Trophoblast cell (in vitro differentiated cells and primary cell): ENCODE measurements around the gene TEN1.

Source experiments
- DNase-seq, 2 donors: peaks; one replicate each; pipeline ENCODE4 v3.0.0-alpha.2; 2016
- H2AFZ ChIP-seq: 2 replicates; pipeline ENCODE4 v1.6.1; 2013; ENCODE audit warnings: low read length, moderate library complexity, mild to moderate bottlenecking; ENCODE audit not compliant: insufficient read depth, poor library complexity
- H2AK5ac ChIP-seq: 2 replicates; pipeline ENCODE4 v1.6.1; 2013; ENCODE audit warnings: mild to moderate bottlenecking, low read length
- H2BK120ac ChIP-seq: 2 replicates; pipeline ENCODE4 v1.6.1; 2013; ENCODE audit warnings: low read length, mild to moderate bottlenecking, moderate library complexity; ENCODE audit not compliant: insufficient read depth, poor library complexity
- H2BK12ac ChIP-seq: 2 replicates; pipeline ENCODE4 v1.6.1; 2013; ENCODE audit warnings: mild to moderate bottlenecking, low read length, moderate library complexity
- H2BK5ac ChIP-seq: 2 replicates; pipeline ENCODE4 v1.6.1; 2013; ENCODE audit warnings: low read length, low read depth, moderate library complexity, mild to moderate bottlenecking; ENCODE audit not compliant: poor library complexity
- H3K14ac ChIP-seq: 2 replicates; pipeline ENCODE4 v1.6.1; 2013; ENCODE audit warnings: mild to moderate bottlenecking, low read length
- H3K18ac ChIP-seq: 2 replicates; pipeline ENCODE4 v1.6.1; 2013; ENCODE audit warnings: mild to moderate bottlenecking, low read length
- H3K23ac ChIP-seq: 2 replicates; pipeline ENCODE4 v1.6.1; 2013; ENCODE audit warnings: low read length
- H3K27ac ChIP-seq: 2 replicates; pipeline ENCODE4 v1.5.1; 2013; ENCODE audit warnings: low read depth, mild to moderate bottlenecking, inconsistent platforms, low read length, moderate library complexity
- H3K27me3 ChIP-seq: 2 replicates; pipeline ENCODE4 v1.6.1; 2013; ENCODE audit warnings: inconsistent platforms, mild to moderate bottlenecking, low read length, moderate library complexity; ENCODE audit not compliant: insufficient read depth
- H3K36me3 ChIP-seq, 2 experiments: 1 replicate in 1 of 2; 2 replicates in 1 of 2; pipeline ENCODE4 v1.6.1; 2013; ENCODE audit warnings: low read length in 2 of 2, mild to moderate bottlenecking in 2 of 2, moderate library complexity in 1 of 2; ENCODE audit not compliant: insufficient read depth in 2 of 2, control insufficient read depth in 1 of 2
- H3K4ac ChIP-seq: 2 replicates; pipeline ENCODE4 v1.6.1; 2013; ENCODE audit warnings: low read depth, mild to moderate bottlenecking, low read length, moderate library complexity
- H3K4me1 ChIP-seq, 2 experiments: 1 replicate in 1 of 2; 2 replicates in 1 of 2; pipeline ENCODE4 v1.6.1; 2013; ENCODE audit warnings: low read length in 2 of 2, mild to moderate bottlenecking in 2 of 2, moderate library complexity in 1 of 2; ENCODE audit not compliant: insufficient read depth in 2 of 2, control insufficient read depth in 1 of 2
- H3K4me2 ChIP-seq: 2 replicates; pipeline ENCODE4 v1.6.1; 2013; ENCODE audit warnings: inconsistent platforms, mild to moderate bottlenecking, low read length, moderate library complexity
- H3K4me3 ChIP-seq: 2 replicates; pipeline ENCODE4 v1.5.1; 2013; ENCODE audit warnings: mild to moderate bottlenecking, low read depth, low read length, inconsistent platforms
- H3K79me1 ChIP-seq: one replicate; pipeline ENCODE4 v1.6.1; 2013; ENCODE audit warnings: low read length
- H3K79me2 ChIP-seq: 2 replicates; pipeline ENCODE4 v1.6.1; 2013; ENCODE audit warnings: low read length, mild to moderate bottlenecking; ENCODE audit not compliant: control insufficient read depth, insufficient read depth, poor library complexity
- H3K9ac ChIP-seq: 2 replicates; pipeline ENCODE4 v1.6.1; 2013; ENCODE audit warnings: mild to moderate bottlenecking, low read length
- H3K9me3 ChIP-seq: 2 replicates; pipeline ENCODE4 v1.6.1; 2013; ENCODE audit warnings: low read depth, mild to moderate bottlenecking, control low read depth, inconsistent platforms, low read length; ENCODE audit not compliant: insufficient read depth
- H4K12ac ChIP-seq: 2 replicates; pipeline ENCODE4 v1.6.1; 2013; ENCODE audit warnings: low read depth, mild to moderate bottlenecking, low read length, moderate library complexity
- H4K8ac ChIP-seq: 2 replicates; pipeline ENCODE4 v1.6.1; 2013; ENCODE audit warnings: low read depth, mild to moderate bottlenecking, low read length, moderate library complexity
- H4K91ac ChIP-seq: one replicate; pipeline ENCODE4 v1.6.1; 2013; ENCODE audit warnings: low read depth, mild to moderate bottlenecking, low read length, moderate library complexity
- WGBS: extraction: QIAGEN DNeasy Blood & Tissue Kit; methylation state at CpG from one replicate; pipeline ENCODE4 v1.1.7; 2013; ENCODE audit warnings: missing lambda C conversion rate; ENCODE audit not compliant: insufficient read length, insufficient coverage; ENCODE audit errors: extremely low coverage; 5-methylcytosine and 5-hydroxymethylcytosine counted together

TEN1 gene

GRCh38 chr17:76017481-76018339, 38.7 kb downstream of the TEN1 start:
- H4K12ac ChIP-seq, result no peak overlapping the region
- no peak overlapping the region for H3K4ac ChIP-seq
- H3K4me2 ChIP-seq, result no peak overlapping the region
- H2BK5ac ChIP-seq, result no peak overlapping the region
- H2BK12ac ChIP-seq, result no peak overlapping the region
- H3K18ac ChIP-seq, result no peak overlapping the region
- H3K79me2 ChIP-seq, result no peaks in the 10 kb centered on the region
- no peak overlapping the region for H2AFZ ChIP-seq
- no peaks in the 10 kb centered on the region for H3K27me3 ChIP-seq
- no peaks in the 10 kb centered on the region for H3K9me3 ChIP-seq
- no peak for DNase-seq
- H2BK120ac ChIP-seq, result no peak overlapping the region
- H3K4me3 ChIP-seq, result no peak overlapping the region
- H2AK5ac ChIP-seq, result no peak overlapping the region
- WGBS, result no CpG with 5 or more reads among the region's 21 CpGs
- H4K91ac ChIP-seq, result no peak overlapping the region
- H3K14ac ChIP-seq, result no peak overlapping the region
- H3K79me1 ChIP-seq, result no peaks in the 10 kb centered on the region
- H4K8ac ChIP-seq, result no peak overlapping the region
- no peak overlapping the region for H3K27ac ChIP-seq
- peaks cover 5 to 7% of the 10 kb centered on the region in 2 experiments for H3K4me1 ChIP-seq
- no peaks in the 10 kb centered on the region for H3K36me3 ChIP-seq
- no peak overlapping the region for H3K9ac ChIP-seq
- no peak overlapping the region for H3K23ac ChIP-seq

GRCh38 chr17:76018340-76018680, 39.3 kb downstream of the TEN1 start:
- no CpG with 5 or more reads among the region's 11 CpGs for WGBS
- no peaks in the 10 kb centered on the region for H3K9me3 ChIP-seq
- H3K4me1 ChIP-seq, result peaks cover 5 to 7% of the 10 kb centered on the region in 2 experiments
- no peak overlapping the region for H2AK5ac ChIP-seq
- H3K36me3 ChIP-seq, result no peaks in the 10 kb centered on the region
- H4K91ac ChIP-seq, result no peak overlapping the region
- H3K27me3 ChIP-seq, result no peaks in the 10 kb centered on the region
- DNase-seq, result no peak
- no peak overlapping the region for H2AFZ ChIP-seq
- no peak overlapping the region for H2BK12ac ChIP-seq
- H3K4me2 ChIP-seq, result no peak overlapping the region
- H3K9ac ChIP-seq, result no peak overlapping the region
- no peak overlapping the region for H2BK120ac ChIP-seq
- H4K12ac ChIP-seq, result no peak overlapping the region
- no peak overlapping the region for H3K4me3 ChIP-seq
- H3K27ac ChIP-seq, result no peak overlapping the region
- no peak overlapping the region for H3K4ac ChIP-seq
- H2BK5ac ChIP-seq, result no peak overlapping the region
- no peak overlapping the region for H3K14ac ChIP-seq
- H4K8ac ChIP-seq, result no peak overlapping the region
- no peak overlapping the region for H3K23ac ChIP-seq
- no peaks in the 10 kb centered on the region for H3K79me1 ChIP-seq
- H3K18ac ChIP-seq, result no peak overlapping the region
- H3K79me2 ChIP-seq, result no peaks in the 10 kb centered on the region

DNA sequence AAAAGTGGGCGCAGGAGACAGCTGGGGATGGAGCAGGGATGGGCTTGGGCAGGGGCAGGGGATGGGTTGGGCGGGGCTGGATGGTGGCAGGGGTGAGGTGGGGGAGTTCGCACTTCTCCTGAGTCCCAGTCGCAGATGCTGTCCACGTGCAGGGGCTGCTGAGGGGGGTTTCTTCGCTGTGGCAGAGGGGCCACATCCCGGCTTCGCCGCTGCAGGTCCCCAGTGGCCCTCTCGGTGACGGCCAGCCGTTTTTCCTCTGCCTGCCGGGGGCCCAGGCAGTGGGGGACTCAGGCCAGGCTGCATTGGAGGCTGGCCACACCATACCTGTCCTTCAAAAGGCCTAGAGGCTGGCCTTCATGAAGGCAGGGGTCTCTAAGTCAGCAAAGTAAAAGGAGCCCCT, 39.8 kb downstream of the TEN1 start:
- Histone ChIP-seq H4K91ac (no peak overlapping the region), H3K9ac (no peak overlapping the region), H2BK5ac (no peak overlapping the region), H4K8ac (no peak overlapping the region), H3K9me3 (peaks cover 1% of the 10 kb centered on the region), H2AFZ (no peak overlapping the region), H3K27ac (no peak overlapping the region), H3K4me3 (no peak overlapping the region), H4K12ac (no peak overlapping the region), H3K4ac (no peak overlapping the region), H3K14ac (no peak overlapping the region), H3K79me1 (no peaks in the 10 kb centered on the region), H3K27me3 (no peaks in the 10 kb centered on the region), H2BK120ac (no peak overlapping the region), H3K4me2 (no peak overlapping the region), H3K18ac (no peak overlapping the region), H3K79me2 (no peaks in the 10 kb centered on the region), H2BK12ac (no peak overlapping the region), H3K36me3 (no peaks in the 10 kb centered on the region), H2AK5ac (no peak overlapping the region), H3K4me1 (peaks cover 3% of the 10 kb centered on the region in 2 experiments), H3K23ac (no peak overlapping the region)
- no peak for DNase-seq
- no CpG with 5 or more reads among the region's 13 CpGs for WGBS

DNA sequence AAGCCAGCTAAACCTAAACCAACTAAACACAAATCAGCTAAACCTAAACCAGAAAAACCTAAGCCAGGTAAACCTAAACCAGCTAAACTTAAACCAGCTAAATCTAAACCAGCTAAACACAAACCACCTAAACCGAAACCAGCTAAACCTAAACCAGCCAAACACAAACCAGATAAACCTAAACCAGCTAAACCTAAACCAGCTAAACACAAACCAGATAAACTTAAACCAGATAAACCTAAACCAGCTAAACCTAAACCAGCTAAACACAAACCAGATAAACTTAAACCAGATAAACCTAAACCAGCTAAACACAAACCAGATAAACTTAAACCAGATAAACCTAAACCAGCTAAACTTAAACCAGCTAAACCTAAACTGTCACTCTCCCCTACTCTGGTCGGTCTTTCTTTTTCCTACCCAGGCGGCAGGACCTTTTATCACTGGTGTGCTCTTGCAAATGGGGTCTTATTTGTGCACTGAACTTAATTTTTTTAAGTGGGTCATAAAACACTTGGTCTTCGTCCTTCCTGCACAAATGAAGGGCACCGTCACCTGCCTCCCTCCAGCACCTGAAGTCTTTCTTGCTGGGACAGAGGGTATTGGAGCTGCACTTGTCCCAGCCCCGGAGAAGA, 40.9 kb downstream of the TEN1 start:
- no peak overlapping the region for H2BK120ac ChIP-seq
- no peak overlapping the region for H3K4me2 ChIP-seq
- no peak overlapping the region for H4K8ac ChIP-seq
- no peaks in the 10 kb centered on the region for H3K27me3 ChIP-seq
- H3K18ac ChIP-seq, result no peak overlapping the region
- DNase-seq, result no peak
- H3K14ac ChIP-seq, result no peak overlapping the region
- no CpG with 5 or more reads among the region's 6 CpGs for WGBS
- no peak overlapping the region for H3K9ac ChIP-seq
- H3K36me3 ChIP-seq, result no peaks in the 10 kb centered on the region
- H3K79me1 ChIP-seq, result no peaks in the 10 kb centered on the region
- H3K4me1 ChIP-seq, result no peaks in the 10 kb centered on the region
- H2AFZ ChIP-seq, result no peak overlapping the region
- no peak overlapping the region for H3K4me3 ChIP-seq
- H3K27ac ChIP-seq, result no peak overlapping the region
- H4K12ac ChIP-seq, result no peak overlapping the region
- no peak overlapping the region for H3K4ac ChIP-seq
- H3K23ac ChIP-seq, result peak overlapping the region; percentile 58
- no peak overlapping the region for H2BK5ac ChIP-seq
- peaks cover 1% of the 10 kb centered on the region for H3K9me3 ChIP-seq
- no peaks in the 10 kb centered on the region for H3K79me2 ChIP-seq
- H2AK5ac ChIP-seq, result no peak overlapping the region
- no peak overlapping the region for H2BK12ac ChIP-seq
- H4K91ac ChIP-seq, result no peak overlapping the region
